K562 (cell line): ENCODE results near the gene ACOX1. TPM values are rescaled to one million over a fixed set of nuclear protein-coding genes. Genes with fewer than 3 reads are reported as not detected.

Source experiments
- ATF1 ChIP-seq, 2 experiments: fragments of 450-650 bp in 1 of 2; IDR thresholded peaks; 2 replicates each; pipeline ENCODE4 v1.6.1; 2016; ENCODE audit warnings: missing compliant biosample characterization in 1 of 2, missing genetic modification characterization in 1 of 2
- CC2D1A ChIP-seq: fragments of 450-650 bp; IDR thresholded peaks from 2 replicates; pipeline ENCODE4 v1.6.1; 2017; ENCODE audit warnings: mild to moderate bottlenecking
- JUN ChIP-seq, 2 experiments: sonication (generic) in 1 of 2; formaldehyde crosslinking in 1 of 2; IDR thresholded peaks; 2 replicates each; pipeline versions ENCODE4 v1.6.1 to v1.8.0; 2012 to 2022; ENCODE audit warnings: borderline replicate concordance in 2 of 2, mild to moderate bottlenecking in 2 of 2, improper control_type of control experiment in 1 of 2, low read depth in 1 of 2, low read length in 1 of 2, missing genetic modification reagents in 1 of 2
- NEUROD1 ChIP-seq: fragments of 150-350 bp; IDR thresholded peaks from 2 replicates; pipeline ENCODE4 v1.6.1; 2014; ENCODE audit warnings: borderline replicate concordance, low read length, low read depth; ENCODE audit not compliant: partially characterized antibody
- PHF20 ChIP-seq: fragments of 450-650 bp; IDR thresholded peaks from 2 replicates; pipeline ENCODE4 v1.6.1; 2018; ENCODE audit not compliant: partially characterized antibody
- POLR2A ChIP-seq: fragments of 450-650 bp; conservative IDR thresholded peaks from 2 replicates; pipeline ENCODE4 v1.6.1; 2016
- PYGO2 ChIP-seq: fragments of 450-650 bp; IDR thresholded peaks from 2 replicates; pipeline ENCODE4 v1.6.1; 2016; ENCODE audit warnings: mild to moderate bottlenecking, missing genetic modification characterization, moderate library complexity, missing compliant biosample characterization
- SMARCE1 ChIP-seq: fragments of 450-650 bp; IDR thresholded peaks from 2 replicates; pipeline ENCODE4 v1.7.1; 2016; ENCODE audit warnings: mild to moderate bottlenecking
- SREBF1 ChIP-seq: fragments of 150-350 bp; IDR thresholded peaks from 2 replicates; pipeline ENCODE4 v1.6.1; 2014; ENCODE audit warnings: antibody characterized with exemption, low read depth, low read length, borderline replicate concordance
- ZNF175 ChIP-seq: fragments of 200-800 bp; sonication (Bioruptor generic); IDR thresholded peaks from 2 replicates; pipeline ENCODE4 v1.6.1; 2016; ENCODE audit warnings: low read depth, mild to moderate bottlenecking, missing genetic modification characterization, missing compliant biosample characterization
- ZNF316 ChIP-seq: fragments of 450-650 bp; IDR thresholded peaks from 2 replicates; pipeline ENCODE4 v1.6.1; 2016
- polyA plus RNA-seq, 8 experiments: library from polyadenylated mRNA; depleted of rRNA in 4 of 8; stranded (reverse) in 5 of 8; unstranded in 3 of 8; fragments of >200 nt; fragmentation: Nextera tagmentation in 2 of 8; fragmentation: Illumina TruSeq in 1 of 8; extraction: Ambion mirVana in 2 of 8; extraction: Trizol in 1 of 8; gene quantifications; 2 replicates each; pipeline versions ENCODE4 v1.2.1 to v1.2.3, GENCODE V29; 2011 to 2014; ENCODE audit warnings: inconsistent platforms in 1 of 8, missing spikeins in 1 of 8
- total RNA-seq, 7 experiments: library from RNA; depleted of rRNA in 6 of 7; stranded (reverse); fragments of >200 nt in 6 of 7; fragmentation: Illumina TruSeq in 2 of 7; extraction: Trizol in 2 of 7; gene quantifications; 2 replicates each; pipeline versions ENCODE4 v1.2.1 to v1.2.3, GENCODE V29; 2011 to 2021; ENCODE audit warnings: low replicate concordance in 1 of 7
- TF ChIP-seq, protein P1 (sequence below), 2 experiments: fragments of 450-650 bp; IDR thresholded peaks; 2 replicates each; pipeline ENCODE4 v1.6.1; 2016; ENCODE audit warnings: mild to moderate bottlenecking in 2 of 2, borderline replicate concordance in 1 of 2, low read depth in 1 of 2, moderate library complexity in 1 of 2
- TF ChIP-seq, protein P2 (sequence below): fragments of 450-650 bp; formaldehyde crosslinking; IDR thresholded peaks from 2 replicates; pipeline ENCODE4 v1.4.0; 2020; ENCODE audit warnings: mild to moderate bottlenecking, mixed read lengths
- TF ChIP-seq, protein P3 (sequence below): IDR thresholded peaks from 3 replicates; pipeline ENCODE4 v1.6.1; 2011; ENCODE audit warnings: borderline replicate concordance, mild to moderate bottlenecking; ENCODE audit not compliant: insufficient read length, insufficient read depth
- TF ChIP-seq, protein P4 (sequence below): sonication (generic); formaldehyde crosslinking; IDR thresholded peaks from 2 replicates; pipeline ENCODE4 v1.8.0; 2022; ENCODE audit warnings: mild to moderate bottlenecking, missing genetic modification reagents

Gene ACOX1
- total and polyA plus RNA-seq, 9 of the 15 experiments (the other 6 are each of a cell fraction or from before 2014, with no cell fraction given), result 7.8 to 24.1 (median 14.5) TPM

DNA sequence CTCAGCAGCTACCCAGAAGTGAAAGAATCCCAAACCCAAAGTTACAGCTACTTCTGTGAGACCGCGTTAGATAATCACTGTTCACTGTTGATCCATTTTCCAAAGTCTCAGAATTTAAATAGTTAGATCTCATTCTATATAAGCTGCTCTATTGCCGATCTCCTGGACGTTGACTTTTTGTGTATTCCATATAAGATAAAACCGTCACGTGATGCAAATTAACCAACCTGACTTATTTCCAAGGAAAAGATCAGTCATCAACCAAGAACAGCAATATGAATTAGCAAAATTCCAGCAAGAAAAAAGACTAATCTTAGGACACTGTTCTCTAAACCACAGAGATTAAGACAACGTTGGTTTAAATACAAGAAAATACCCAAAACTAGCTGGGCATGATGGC lies 8.3 kb downstream of the ACOX1 start (continued):
- TF ChIP-seq ATF1 (CRISPR knock-in tag; IDR thresholded peaks at IDR 0.05) (no peak), ATF1 (tag; IDR thresholded peaks at IDR 0.05) (no peak), SREBF1 (no peak), PYGO2 (no peak), SMARCE1 (no peak), JUN (IDR thresholded peaks at IDR 0.05; ENCODE audit: borderline replicate concordance, low read depth, low read length) (no peak), JUN (CRISPR knock-in tag; IDR thresholded peaks at IDR 0.05; ENCODE audit: borderline replicate concordance) (no peak), PHF20 (no peak), POLR2A (no peak), NEUROD1 (no peak), CC2D1A (no peak), ZNF316 (no peak), ZNF175 (CRISPR knock-in tag) (no peak)
- TF ChIP-seq, protein P1, sequence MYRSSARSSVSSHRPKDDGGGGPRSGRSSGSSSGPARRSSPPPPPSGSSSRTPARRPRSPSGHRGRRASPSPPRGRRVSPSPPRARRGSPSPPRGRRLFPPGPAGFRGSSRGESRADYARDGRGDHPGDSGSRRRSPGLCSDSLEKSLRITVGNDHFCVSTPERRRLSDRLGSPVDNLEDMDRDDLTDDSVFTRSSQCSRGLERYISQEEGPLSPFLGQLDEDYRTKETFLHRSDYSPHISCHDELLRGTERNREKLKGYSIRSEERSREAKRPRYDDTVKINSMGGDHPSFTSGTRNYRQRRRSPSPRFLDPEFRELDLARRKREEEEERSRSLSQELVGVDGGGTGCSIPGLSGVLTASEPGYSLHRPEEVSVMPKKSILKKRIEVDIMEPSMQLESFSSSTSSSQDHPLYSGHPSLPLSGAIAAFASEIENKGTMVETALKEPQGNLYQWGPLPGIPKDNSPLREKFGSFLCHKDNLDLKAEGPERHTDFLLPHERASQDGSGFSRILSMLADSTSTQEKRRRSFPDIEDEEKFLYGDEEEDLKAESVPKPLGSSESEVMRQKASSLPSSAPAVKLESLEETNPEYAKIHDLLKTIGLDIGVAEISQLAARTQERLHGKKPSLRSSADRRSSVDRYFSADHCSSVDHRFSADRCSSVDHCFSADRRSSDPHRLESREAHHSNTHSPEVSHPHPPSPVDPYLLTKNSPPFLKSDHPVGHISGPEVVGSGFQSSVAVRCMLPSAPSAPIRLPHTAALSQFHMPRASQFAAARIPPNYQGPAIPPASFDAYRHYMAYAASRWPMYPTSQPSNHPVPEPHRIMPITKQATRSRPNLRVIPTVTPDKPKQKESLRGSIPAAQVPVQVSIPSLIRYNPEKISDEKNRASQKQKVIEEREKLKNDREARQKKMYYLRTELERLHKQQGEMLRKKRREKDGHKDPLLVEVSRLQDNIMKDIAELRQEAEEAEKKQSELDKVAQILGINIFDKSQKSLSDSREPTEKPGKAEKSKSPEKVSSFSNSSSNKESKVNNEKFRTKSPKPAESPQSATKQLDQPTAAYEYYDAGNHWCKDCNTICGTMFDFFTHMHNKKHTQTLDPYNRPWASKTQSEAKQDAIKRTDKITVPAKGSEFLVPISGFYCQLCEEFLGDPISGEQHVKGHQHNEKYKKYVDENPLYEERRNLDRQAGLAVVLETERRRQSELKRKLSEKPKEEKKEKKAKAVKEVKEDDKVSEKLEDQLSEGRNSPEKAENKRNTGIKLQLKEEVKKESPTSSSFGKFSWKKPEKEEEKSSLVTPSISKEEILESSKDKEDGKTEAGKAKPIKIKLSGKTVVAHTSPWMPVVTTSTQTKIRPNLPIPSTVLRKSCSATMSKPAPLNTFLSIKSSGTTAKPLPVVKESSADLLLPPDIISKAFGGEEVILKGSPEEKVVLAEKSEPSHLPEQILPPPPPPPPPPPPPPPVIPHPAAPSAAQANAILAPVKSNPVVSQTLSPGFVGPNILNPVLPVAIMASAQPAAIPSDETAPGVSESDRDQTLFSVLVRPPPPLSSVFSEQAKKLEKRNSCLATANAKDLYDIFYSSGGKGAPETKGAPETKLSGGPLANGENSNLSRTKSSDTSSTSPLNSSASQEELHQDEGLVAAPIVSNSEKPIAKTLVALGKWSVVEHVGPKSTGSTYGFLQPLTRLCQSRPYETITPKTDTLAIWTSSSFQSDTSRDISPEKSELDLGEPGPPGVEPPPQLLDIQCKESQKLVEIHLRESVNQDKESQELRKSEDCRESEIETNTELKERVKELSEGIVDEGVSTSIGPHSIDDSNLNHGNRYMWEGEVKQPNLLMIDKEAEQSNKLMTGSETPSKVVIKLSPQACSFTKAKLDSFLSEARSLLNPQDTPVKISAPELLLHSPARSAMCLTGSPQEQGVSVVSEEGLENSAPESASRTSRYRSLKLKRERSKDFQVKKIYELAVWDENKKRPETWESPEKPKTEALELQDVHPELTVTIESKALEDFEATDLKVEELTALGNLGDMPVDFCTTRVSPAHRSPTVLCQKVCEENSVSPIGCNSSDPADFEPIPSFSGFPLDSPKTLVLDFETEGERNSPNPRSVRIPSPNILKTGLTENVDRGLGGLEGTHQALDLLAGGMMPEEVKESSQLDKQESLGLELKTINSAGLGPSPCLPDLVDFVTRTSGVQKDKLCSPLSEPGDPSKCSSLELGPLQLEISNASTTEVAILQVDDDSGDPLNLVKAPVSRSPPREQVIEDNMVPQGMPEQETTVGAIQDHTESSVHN (IDR thresholded peaks at IDR 0.05; ENCODE audit: borderline replicate concordance in 1 of 2, low read depth in 1 of 2), result no peak
- TF ChIP-seq, protein P2, sequence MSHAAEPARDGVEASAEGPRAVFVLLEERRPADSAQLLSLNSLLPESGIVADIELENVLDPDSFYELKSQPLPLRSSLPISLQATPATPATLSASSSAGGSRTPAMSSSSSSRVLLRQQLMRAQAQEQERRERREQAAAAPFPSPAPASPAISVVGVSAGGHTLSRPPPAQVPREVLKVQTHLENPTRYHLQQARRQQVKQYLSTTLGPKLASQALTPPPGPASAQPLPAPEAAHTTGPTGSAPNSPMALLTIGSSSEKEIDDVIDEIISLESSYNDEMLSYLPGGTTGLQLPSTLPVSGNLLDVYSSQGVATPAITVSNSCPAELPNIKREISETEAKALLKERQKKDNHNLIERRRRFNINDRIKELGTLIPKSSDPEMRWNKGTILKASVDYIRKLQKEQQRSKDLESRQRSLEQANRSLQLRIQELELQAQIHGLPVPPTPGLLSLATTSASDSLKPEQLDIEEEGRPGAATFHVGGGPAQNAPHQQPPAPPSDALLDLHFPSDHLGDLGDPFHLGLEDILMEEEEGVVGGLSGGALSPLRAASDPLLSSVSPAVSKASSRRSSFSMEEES (CRISPR knock-in tag), result peak; percentile 97
- TF ChIP-seq, protein P3, sequence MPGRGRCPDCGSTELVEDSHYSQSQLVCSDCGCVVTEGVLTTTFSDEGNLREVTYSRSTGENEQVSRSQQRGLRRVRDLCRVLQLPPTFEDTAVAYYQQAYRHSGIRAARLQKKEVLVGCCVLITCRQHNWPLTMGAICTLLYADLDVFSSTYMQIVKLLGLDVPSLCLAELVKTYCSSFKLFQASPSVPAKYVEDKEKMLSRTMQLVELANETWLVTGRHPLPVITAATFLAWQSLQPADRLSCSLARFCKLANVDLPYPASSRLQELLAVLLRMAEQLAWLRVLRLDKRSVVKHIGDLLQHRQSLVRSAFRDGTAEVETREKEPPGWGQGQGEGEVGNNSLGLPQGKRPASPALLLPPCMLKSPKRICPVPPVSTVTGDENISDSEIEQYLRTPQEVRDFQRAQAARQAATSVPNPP, result no peak
- TF ChIP-seq, protein P4, sequence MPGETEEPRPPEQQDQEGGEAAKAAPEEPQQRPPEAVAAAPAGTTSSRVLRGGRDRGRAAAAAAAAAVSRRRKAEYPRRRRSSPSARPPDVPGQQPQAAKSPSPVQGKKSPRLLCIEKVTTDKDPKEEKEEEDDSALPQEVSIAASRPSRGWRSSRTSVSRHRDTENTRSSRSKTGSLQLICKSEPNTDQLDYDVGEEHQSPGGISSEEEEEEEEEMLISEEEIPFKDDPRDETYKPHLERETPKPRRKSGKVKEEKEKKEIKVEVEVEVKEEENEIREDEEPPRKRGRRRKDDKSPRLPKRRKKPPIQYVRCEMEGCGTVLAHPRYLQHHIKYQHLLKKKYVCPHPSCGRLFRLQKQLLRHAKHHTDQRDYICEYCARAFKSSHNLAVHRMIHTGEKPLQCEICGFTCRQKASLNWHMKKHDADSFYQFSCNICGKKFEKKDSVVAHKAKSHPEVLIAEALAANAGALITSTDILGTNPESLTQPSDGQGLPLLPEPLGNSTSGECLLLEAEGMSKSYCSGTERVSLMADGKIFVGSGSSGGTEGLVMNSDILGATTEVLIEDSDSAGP, result no peak
- TF ChIP-seq, all 486 proteins: peak for 10
